Liver (tissue), 9 donors: Measurements from ENCODE around the gene SPRYD3. TPM values are rescaled to one million over a fixed set of nuclear protein-coding genes. Genes with fewer than 3 reads are reported as not detected.

Source experiments
- DNase-seq: peaks from one replicate; pipeline ENCODE4 v3.0.0-alpha.2; 2017; ENCODE audit warnings: low spot score
- H3K27ac ChIP-seq, 2 donors: one replicate each; pipeline ENCODE4 v1.7.0; 2013; ENCODE audit warnings: inconsistent platforms in 2 of 2, low read length in 2 of 2, control low read depth in 1 of 2, low read depth in 1 of 2, mild to moderate bottlenecking in 1 of 2
- H3K27me3 ChIP-seq, 4 donors: one replicate each; pipeline versions ENCODE4 v1.6.1 to v1.7.0; 2013; ENCODE audit warnings: low read length in 3 of 4, inconsistent platforms in 1 of 4, mild to moderate bottlenecking in 1 of 4, moderate library complexity in 1 of 4; ENCODE audit not compliant: control insufficient read depth in 4 of 4, insufficient read depth in 4 of 4
- H3K36me3 ChIP-seq, 4 donors: one replicate each; pipeline versions ENCODE4 v1.6.1 to v1.7.0; 2013; ENCODE audit warnings: low read length in 3 of 4, mild to moderate bottlenecking in 3 of 4, low read depth in 1 of 4, moderate library complexity in 1 of 4; ENCODE audit not compliant: control insufficient read depth in 4 of 4, insufficient read depth in 3 of 4
- H3K4me1 ChIP-seq, 4 donors: one replicate each; pipeline versions ENCODE4 v1.6.1 to v1.7.0; 2013; ENCODE audit warnings: low read length in 3 of 4, mild to moderate bottlenecking in 3 of 4, moderate library complexity in 1 of 4; ENCODE audit not compliant: control insufficient read depth in 4 of 4, insufficient read depth in 4 of 4
- H3K4me3 ChIP-seq, 3 donors: one replicate each; pipeline versions ENCODE4 v1.6.1 to v1.7.0; 2013; ENCODE audit warnings: low read length in 3 of 3, control low read depth in 1 of 3, low read depth in 1 of 3, mild to moderate bottlenecking in 1 of 3
- H3K9ac ChIP-seq, 2 donors: one replicate each; pipeline ENCODE4 v1.7.0; 2013; ENCODE audit warnings: low read length in 2 of 2, mild to moderate bottlenecking in 2 of 2, moderate library complexity in 2 of 2, control low read depth in 1 of 2, low read depth in 1 of 2
- H3K9me3 ChIP-seq, 4 donors: one replicate each; pipeline versions ENCODE4 v1.6.1 to v1.7.0; 2013; ENCODE audit warnings: low read length in 3 of 4; ENCODE audit not compliant: control insufficient read depth in 4 of 4
- EGR1 ChIP-seq, 2 donors: IDR thresholded peaks; 2 replicates each; pipeline ENCODE4 v1.6.1; 2016 to 2018; ENCODE audit warnings: antibody characterized with exemption in 2 of 2, low read depth in 2 of 2
- FOXA1 ChIP-seq: IDR thresholded peaks from 2 replicates; pipeline ENCODE4 v1.6.1; 2016; ENCODE audit warnings: antibody characterized with exemption
- FOXA2 ChIP-seq: IDR thresholded peaks from 2 replicates; pipeline ENCODE4 v1.6.1; 2016; ENCODE audit warnings: antibody characterized with exemption
- HNF4A ChIP-seq, 2 donors: conservative IDR thresholded peaks; 2 replicates each; pipeline ENCODE4 v1.6.1; 2016; ENCODE audit warnings: antibody characterized with exemption in 2 of 2, mild to moderate bottlenecking in 2 of 2
- HNF4G ChIP-seq: IDR thresholded peaks from 2 replicates; pipeline ENCODE4 v1.6.1; 2016; ENCODE audit warnings: antibody characterized with exemption
- JUND ChIP-seq, 2 donors: IDR thresholded peaks; 2 replicates each; pipeline ENCODE4 v1.6.1; 2016; ENCODE audit warnings: antibody characterized with exemption in 2 of 2
- NR2F2 ChIP-seq: IDR thresholded peaks from 2 replicates; pipeline ENCODE4 v1.6.1; 2016; ENCODE audit warnings: antibody characterized with exemption
- RAD21 ChIP-seq, 2 donors: IDR thresholded peaks; 2 replicates each; pipeline ENCODE4 v1.6.1; 2016; ENCODE audit warnings: antibody characterized with exemption in 2 of 2, mild to moderate bottlenecking in 2 of 2
- RXRA ChIP-seq, 2 donors: IDR thresholded peaks; 2 replicates each; pipeline ENCODE4 v1.6.1; 2017 to 2018; ENCODE audit warnings: antibody characterized with exemption in 2 of 2, mild to moderate bottlenecking in 1 of 2
- SP1 ChIP-seq: IDR thresholded peaks from 2 replicates; pipeline ENCODE4 v1.6.1; 2018; ENCODE audit warnings: antibody characterized with exemption, mild to moderate bottlenecking
- YY1 ChIP-seq: IDR thresholded peaks from 2 replicates; pipeline ENCODE4 v1.6.1; 2016; ENCODE audit warnings: antibody characterized with exemption, mild to moderate bottlenecking
- WGBS: extraction: QIAGEN DNeasy Blood & Tissue Kit; methylation state at CpG from one replicate; pipeline ENCODE4 v1.1.7; 2013; 5-methylcytosine and 5-hydroxymethylcytosine counted together
- polyA plus RNA-seq, 2 donors: library from polyadenylated mRNA; stranded (reverse) in 1 of 2; unstranded in 1 of 2; fragments of 200-250 nt in 1 of 2; fragments of >200 nt in 1 of 2; fragmentation: Nextera tagmentation in 1 of 2; extraction: Ambion mirVana in 1 of 2; gene quantifications; one replicate each; pipeline versions ENCODE4 v1.2.1 to v1.2.3, GENCODE V29; 2013 to 2015
- total RNA-seq, 2 donors: library from RNA; depleted of rRNA; stranded (reverse); fragments of >200 nt; gene quantifications; one replicate each; pipeline ENCODE4 v1.2.3, GENCODE V29; 2014
- TF ChIP-seq, protein P1 (sequence below): IDR thresholded peaks from 2 replicates; pipeline ENCODE4 v1.6.1; 2016; ENCODE audit warnings: antibody characterized with exemption, mild to moderate bottlenecking
- TF ChIP-seq, protein P2 (sequence below): IDR thresholded peaks from 2 replicates; pipeline ENCODE4 v1.6.1; 2016; ENCODE audit warnings: antibody characterized with exemption
- TF ChIP-seq, protein P3 (sequence below): fragments of 150-350 bp; IDR thresholded peaks from 2 replicates; pipeline ENCODE4 v1.5.1; 2017; ENCODE audit warnings: improper control_type of control experiment, low read depth, low read length; ENCODE audit not compliant: missing input control
- TF ChIP-seq, protein P4 (sequence below): IDR thresholded peaks from 2 replicates; pipeline ENCODE4 v1.6.1; 2016; ENCODE audit warnings: antibody characterized with exemption
- donor health status: healthy.
- donor health status: healthy.
- donor health status: healthy.
- donor health status: healthy.
- donor health status: healthy.

SPRYD3 gene
- total and polyA plus RNA-seq, 4 donors = 6.0 to 20.3 (median 13.3) TPM

DNA sequence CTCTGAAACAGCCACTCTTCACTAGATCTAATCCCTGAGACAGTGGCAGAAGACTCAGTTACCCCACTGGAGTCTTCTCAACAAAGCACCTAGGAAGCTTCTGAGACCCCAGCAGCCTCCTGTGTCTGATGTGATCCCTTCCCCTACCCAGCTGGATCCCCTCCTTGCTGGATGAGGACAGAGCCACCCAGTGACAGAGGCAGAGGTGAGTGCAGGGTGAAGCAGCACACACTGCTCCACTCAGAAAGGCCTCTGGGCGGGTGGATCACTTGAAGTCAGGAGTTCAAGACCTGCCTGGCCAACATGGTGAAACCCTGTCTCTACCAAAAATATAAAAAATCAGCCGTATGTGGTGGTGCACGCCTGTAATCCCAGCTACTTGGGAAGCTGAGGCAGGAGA is 2.7 kb downstream of the SPRYD3 start:
- Histone ChIP-seq H3K4me1 (peaks cover 5 to 33% (median 14%) of the 10 kb centered on the region in 4 donors), H3K27me3 (no peaks in the 10 kb centered on the region), H3K4me3 (no peak overlapping the region), H3K9me3 (no peaks in the 10 kb centered on the region), H3K27ac (no peak overlapping the region), H3K36me3 (peaks cover 6 to 16% (median 8%) of the 10 kb centered on the region in 4 donors), H3K9ac (no peak overlapping the region)
- TF ChIP-seq EGR1 (IDR thresholded peaks at IDR 0.05; ENCODE audit: low read depth in 2 of 2) = no peak
- no peak for TF ChIP-seq SP1
- TF ChIP-seq RXRA (IDR thresholded peaks at IDR 0.05) = no peak
- TF ChIP-seq, protein P1, sequence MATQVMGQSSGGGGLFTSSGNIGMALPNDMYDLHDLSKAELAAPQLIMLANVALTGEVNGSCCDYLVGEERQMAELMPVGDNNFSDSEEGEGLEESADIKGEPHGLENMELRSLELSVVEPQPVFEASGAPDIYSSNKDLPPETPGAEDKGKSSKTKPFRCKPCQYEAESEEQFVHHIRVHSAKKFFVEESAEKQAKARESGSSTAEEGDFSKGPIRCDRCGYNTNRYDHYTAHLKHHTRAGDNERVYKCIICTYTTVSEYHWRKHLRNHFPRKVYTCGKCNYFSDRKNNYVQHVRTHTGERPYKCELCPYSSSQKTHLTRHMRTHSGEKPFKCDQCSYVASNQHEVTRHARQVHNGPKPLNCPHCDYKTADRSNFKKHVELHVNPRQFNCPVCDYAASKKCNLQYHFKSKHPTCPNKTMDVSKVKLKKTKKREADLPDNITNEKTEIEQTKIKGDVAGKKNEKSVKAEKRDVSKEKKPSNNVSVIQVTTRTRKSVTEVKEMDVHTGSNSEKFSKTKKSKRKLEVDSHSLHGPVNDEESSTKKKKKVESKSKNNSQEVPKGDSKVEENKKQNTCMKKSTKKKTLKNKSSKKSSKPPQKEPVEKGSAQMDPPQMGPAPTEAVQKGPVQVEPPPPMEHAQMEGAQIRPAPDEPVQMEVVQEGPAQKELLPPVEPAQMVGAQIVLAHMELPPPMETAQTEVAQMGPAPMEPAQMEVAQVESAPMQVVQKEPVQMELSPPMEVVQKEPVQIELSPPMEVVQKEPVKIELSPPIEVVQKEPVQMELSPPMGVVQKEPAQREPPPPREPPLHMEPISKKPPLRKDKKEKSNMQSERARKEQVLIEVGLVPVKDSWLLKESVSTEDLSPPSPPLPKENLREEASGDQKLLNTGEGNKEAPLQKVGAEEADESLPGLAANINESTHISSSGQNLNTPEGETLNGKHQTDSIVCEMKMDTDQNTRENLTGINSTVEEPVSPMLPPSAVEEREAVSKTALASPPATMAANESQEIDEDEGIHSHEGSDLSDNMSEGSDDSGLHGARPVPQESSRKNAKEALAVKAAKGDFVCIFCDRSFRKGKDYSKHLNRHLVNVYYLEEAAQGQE = no peak
- TF ChIP-seq FOXA1 = no peak
- no peak for TF ChIP-seq HNF4G
- TF ChIP-seq, protein P2, sequence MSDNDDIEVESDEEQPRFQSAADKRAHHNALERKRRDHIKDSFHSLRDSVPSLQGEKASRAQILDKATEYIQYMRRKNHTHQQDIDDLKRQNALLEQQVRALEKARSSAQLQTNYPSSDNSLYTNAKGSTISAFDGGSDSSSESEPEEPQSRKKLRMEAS = no peak
- no peak for TF ChIP-seq JUND (IDR thresholded peaks at IDR 0.05)
- TF ChIP-seq, protein P3, sequence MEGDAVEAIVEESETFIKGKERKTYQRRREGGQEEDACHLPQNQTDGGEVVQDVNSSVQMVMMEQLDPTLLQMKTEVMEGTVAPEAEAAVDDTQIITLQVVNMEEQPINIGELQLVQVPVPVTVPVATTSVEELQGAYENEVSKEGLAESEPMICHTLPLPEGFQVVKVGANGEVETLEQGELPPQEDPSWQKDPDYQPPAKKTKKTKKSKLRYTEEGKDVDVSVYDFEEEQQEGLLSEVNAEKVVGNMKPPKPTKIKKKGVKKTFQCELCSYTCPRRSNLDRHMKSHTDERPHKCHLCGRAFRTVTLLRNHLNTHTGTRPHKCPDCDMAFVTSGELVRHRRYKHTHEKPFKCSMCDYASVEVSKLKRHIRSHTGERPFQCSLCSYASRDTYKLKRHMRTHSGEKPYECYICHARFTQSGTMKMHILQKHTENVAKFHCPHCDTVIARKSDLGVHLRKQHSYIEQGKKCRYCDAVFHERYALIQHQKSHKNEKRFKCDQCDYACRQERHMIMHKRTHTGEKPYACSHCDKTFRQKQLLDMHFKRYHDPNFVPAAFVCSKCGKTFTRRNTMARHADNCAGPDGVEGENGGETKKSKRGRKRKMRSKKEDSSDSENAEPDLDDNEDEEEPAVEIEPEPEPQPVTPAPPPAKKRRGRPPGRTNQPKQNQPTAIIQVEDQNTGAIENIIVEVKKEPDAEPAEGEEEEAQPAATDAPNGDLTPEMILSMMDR = no peak
- no peak for TF ChIP-seq YY1
- TF ChIP-seq HNF4A (conservative IDR thresholded peaks at IDR 0.05) = no peak
- TF ChIP-seq, protein P4, sequence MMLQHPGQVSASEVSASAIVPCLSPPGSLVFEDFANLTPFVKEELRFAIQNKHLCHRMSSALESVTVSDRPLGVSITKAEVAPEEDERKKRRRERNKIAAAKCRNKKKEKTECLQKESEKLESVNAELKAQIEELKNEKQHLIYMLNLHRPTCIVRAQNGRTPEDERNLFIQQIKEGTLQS = no peak
- TF ChIP-seq RAD21 (IDR thresholded peaks at IDR 0.05) = no peak
- 97% methylated on average over 3 of the region's 3 CpGs for WGBS
- no peak for DNase-seq

DNA sequence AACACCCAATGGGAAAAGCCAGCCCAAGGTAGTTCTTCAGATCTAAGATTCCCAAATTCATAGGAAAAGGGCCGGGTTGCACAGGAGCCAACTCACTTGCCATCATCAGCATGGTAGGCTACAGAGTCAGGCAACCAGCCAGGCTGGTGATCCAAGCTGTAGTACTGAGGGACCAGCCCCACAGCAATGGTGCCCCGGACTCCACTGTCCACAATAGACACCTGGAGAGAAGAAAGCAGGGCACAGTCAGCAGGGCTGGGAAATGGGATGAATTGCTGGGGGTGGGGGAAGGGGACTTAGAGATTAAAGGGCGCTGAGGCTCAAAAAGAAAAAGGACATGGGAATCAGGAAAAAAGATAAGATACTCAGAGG is 4.2 kb downstream of the SPRYD3 start:
- H3K9me3 ChIP-seq = no peaks in the 10 kb centered on the region
- 95% methylated on average over 3 of the region's 3 CpGs for WGBS
- H3K4me3 ChIP-seq = no peak overlapping the region
- no peak for TF ChIP-seq RAD21 (IDR thresholded peaks at IDR 0.05)
- no peak for TF ChIP-seq SP1
- TF ChIP-seq, protein P4 = no peak
- TF ChIP-seq YY1 = no peak
- TF ChIP-seq EGR1 (IDR thresholded peaks at IDR 0.05; ENCODE audit: low read depth in 2 of 2) = no peak
- no peak for TF ChIP-seq NR2F2
- no peak for TF ChIP-seq FOXA2
- TF ChIP-seq, protein P3 = no peak
- TF ChIP-seq FOXA1 = no peak
- H3K27ac ChIP-seq = no peak overlapping the region
- H3K9ac ChIP-seq = no peak overlapping the region
- peaks cover 5 to 33% (median 14%) of the 10 kb centered on the region in 4 donors for H3K4me1 ChIP-seq
- no peak for DNase-seq
- peaks cover 6 to 16% (median 8%) of the 10 kb centered on the region in 4 donors for H3K36me3 ChIP-seq
- H3K27me3 ChIP-seq = no peaks in the 10 kb centered on the region
